ENCODE measurements around the gene NR2F1-AS1. TPM values are rescaled to one million over a fixed set of nuclear protein-coding genes. Genes with fewer than 3 reads are reported as not detected.

NR2F1-AS1 gene
- total and polyA plus RNA-seq, 9 of the 15 experiments (the other 6 are each of a cell fraction or from before 2014, with no cell fraction given): not detected

GRCh38 chr5:93596310-93596675, 15.3 kb upstream of the NR2F1-AS1 start:
- DNase-seq (ENCODE audit: extremely low read depth in 1 of 4, low spot score in 3 of 4) (no peak), ATAC-seq (no peak), FAIRE-seq (no peak)
- Histone ChIP-seq H3K9me1 (ENCODE audit: control insufficient read depth, insufficient read depth, low read length) (no peaks in the 10 kb centered on the region), H3K79me2 (ENCODE audit: control insufficient read depth, insufficient read depth, low read length) (no peaks in the 10 kb centered on the region), H3K4me3 (no peak overlapping the region), H3K4me1 (replicated peaks in 1 of 2; ENCODE audit: control insufficient read depth in 2 of 2, insufficient read depth in 2 of 2, low read length in 2 of 2) (peaks cover 0 to 4% of the 10 kb centered on the region in 2 experiments; a peak in 2 of 5 replicates), H3K27me3 (ENCODE audit: control insufficient read depth in 2 of 2, insufficient read depth in 2 of 2, low read length in 2 of 2) (peaks cover 2 to 33% of the 10 kb centered on the region in 2 experiments; a peak in 3 of 5 replicates), H3K27ac (ENCODE audit: extremely low read depth, low read depth, low read length) (no peak overlapping the region), H3K9me3 (replicated peaks; ENCODE audit: control insufficient read depth, insufficient read depth, low read depth, low read length) (no peaks in the 10 kb centered on the region), H3K9ac (ENCODE audit: insufficient read depth in 1 of 2, low read depth in 2 of 2, low read length in 2 of 2) (no peak overlapping the region), H3K36me3 (ENCODE audit: control insufficient read depth, insufficient read depth, low read length) (no peaks in the 10 kb centered on the region), H3K4me2 (ENCODE audit: insufficient read depth, low read length) (no peak overlapping the region), H4K20me1 (replicated peaks; ENCODE audit: control insufficient read depth, insufficient read depth, low read length) (no peaks in the 10 kb centered on the region), H2AFZ (ENCODE audit: low read depth, low read length) (no peak overlapping the region)
- WGBS (ENCODE audit: insufficient coverage, low coverage, missing lambda C conversion rate): 2% methylated on average over 10 of the region's 14 CpGs
- BruUV-seq (replicated peaks): no TSS peak
- POLR2A ChIA-PET: no interaction called here
- in situ Hi-C loops (cut with MboI) (loop anchor here (25.0 kb wide), 1 partner anchor 1141 kb away; no protein-coding TSS in a partner anchor), intact Hi-C loops (cut with micrococcal nuclease) (no loop called here)
- CTCF ChIA-PET (ENCODE audit: low intra/inter-chr PET ratio): no interaction called here
- TF ChIP-seq KHSRP (IDR thresholded peaks at IDR 0.05): no peak
- TF ChIP-seq ZNF586 (CRISPR knock-in tag; conservative IDR thresholded peaks at IDR 0.05): no peak
- no peak for TF ChIP-seq PYGO2 (tag; IDR thresholded peaks at IDR 0.05)
- no peak for TF ChIP-seq ASH1L (IDR thresholded peaks at IDR 0.05; ENCODE audit: borderline replicate concordance, low read depth, partially characterized antibody)
- no peak for TF ChIP-seq YY1 (IDR thresholded peaks at IDR 0.05; ENCODE audit: borderline replicate concordance in 1 of 3, control insufficient read depth in 1 of 3, extremely low read depth in 1 of 3, insufficient read depth in 3 of 3, insufficient read length in 1 of 3, insufficient replicate concordance in 2 of 3, low read depth in 1 of 3, low read length in 2 of 3)
- TF ChIP-seq CXXC5 (CRISPR knock-in tag; IDR thresholded peaks at IDR 0.05): no peak
- no peak for TF ChIP-seq CREB5 (CRISPR knock-in tag; IDR thresholded peaks at IDR 0.05)
- no peak for TF ChIP-seq NFE2L1 (tag; IDR thresholded peaks at IDR 0.05; ENCODE audit: borderline replicate concordance, low read depth)
- TF ChIP-seq GATAD2A (IDR thresholded peaks at IDR 0.05): no peak
- TF ChIP-seq, protein P1, sequence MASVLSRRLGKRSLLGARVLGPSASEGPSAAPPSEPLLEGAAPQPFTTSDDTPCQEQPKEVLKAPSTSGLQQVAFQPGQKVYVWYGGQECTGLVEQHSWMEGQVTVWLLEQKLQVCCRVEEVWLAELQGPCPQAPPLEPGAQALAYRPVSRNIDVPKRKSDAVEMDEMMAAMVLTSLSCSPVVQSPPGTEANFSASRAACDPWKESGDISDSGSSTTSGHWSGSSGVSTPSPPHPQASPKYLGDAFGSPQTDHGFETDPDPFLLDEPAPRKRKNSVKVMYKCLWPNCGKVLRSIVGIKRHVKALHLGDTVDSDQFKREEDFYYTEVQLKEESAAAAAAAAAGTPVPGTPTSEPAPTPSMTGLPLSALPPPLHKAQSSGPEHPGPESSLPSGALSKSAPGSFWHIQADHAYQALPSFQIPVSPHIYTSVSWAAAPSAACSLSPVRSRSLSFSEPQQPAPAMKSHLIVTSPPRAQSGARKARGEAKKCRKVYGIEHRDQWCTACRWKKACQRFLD (CRISPR knock-in tag; IDR thresholded peaks at IDR 0.05): no peak
- no peak for TF ChIP-seq MXI1 (IDR thresholded peaks at IDR 0.05; ENCODE audit: low read depth, low read length)
- TF ChIP-seq POLR2AphosphoS2 (IDR thresholded peaks at IDR 0.05; ENCODE audit: low read length): no peak
- no peak for TF ChIP-seq ZNF41 (CRISPR knock-in tag; conservative IDR thresholded peaks at IDR 0.05)
- TF ChIP-seq ZNF512 (tag; IDR thresholded peaks at IDR 0.05): no peak

Measured in K562 (cell line).